Measurements from ENCODE around the gene CENPT. TPM values are rescaled to one million over a fixed set of nuclear protein-coding genes. Genes with fewer than 3 reads are reported as not detected.
"Not testable (repeated sequence)": the region's sequence is repeated elsewhere in the genome, so short reads cannot be mapped to it uniquely, and the experiment has no call there.

Gene CENPT
- total RNA-seq, 1 experiment from 2014 or later = 55.5 TPM

DNA sequence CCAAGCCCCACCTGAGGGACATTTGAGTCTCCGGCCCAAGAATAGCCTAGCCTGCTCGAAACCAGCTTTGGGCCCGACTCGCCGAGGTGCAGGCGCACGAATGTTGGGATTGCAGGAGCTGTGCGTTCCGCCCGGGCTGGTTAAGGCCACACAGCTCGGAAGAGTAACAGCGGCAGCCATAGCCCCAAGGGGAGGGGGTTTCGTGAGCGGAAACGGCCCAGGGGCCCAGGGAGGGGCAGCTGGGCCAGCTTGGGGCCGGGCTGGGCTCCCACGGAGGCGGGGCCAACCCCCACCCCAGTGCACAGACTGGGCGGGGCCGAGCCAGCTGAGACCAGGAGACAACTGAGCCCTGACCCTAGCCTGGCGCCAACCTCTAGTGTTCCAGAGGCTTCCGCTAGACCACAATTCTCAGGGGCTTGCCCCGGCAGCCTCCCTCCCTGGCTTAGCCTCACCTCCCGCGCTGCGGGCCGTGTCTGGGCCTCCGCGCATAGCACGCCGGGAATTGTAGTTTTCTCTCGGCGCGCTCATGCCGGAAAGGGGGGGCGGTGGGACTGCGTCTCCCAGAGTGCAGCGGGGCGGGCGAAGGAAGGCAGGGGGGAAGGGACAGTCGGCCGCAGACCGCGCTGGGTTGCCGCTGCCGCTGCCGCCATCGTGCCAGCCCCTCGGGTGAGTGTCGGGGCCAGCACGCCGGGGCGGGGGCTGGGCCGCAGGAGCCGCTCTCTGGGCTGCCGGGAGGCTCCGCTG, 1.0 kb downstream of the CENPT start, which contains the start of gene NUTF2:
TSS of gene NUTF2 (plus strand) at position 614 of the 744 bp plus-strand sequence. CDS start 18,198 bp downstream, outside the sequence.
- DNase-seq (ENCODE audit: low read depth) = peak; percentile 96

- DNase-seq (ENCODE audit: low read depth) = no peak
These were observed 1.5 kb downstream of the CENPT start for GRCh38 chr16:67846063-67846319.

GRCh38 chr16:67845291-67846062, 2.0 kb downstream of the CENPT start:
- DNase-seq (ENCODE audit: low read depth) = no peak

- no peak for DNase-seq (ENCODE audit: low read depth)
These were observed 3.0 kb downstream of the CENPT start for GRCh38 chr16:67844497-67844896.

- DNase-seq (ENCODE audit: low read depth) = no peak
These were observed 4.1 kb downstream of the CENPT start for GRCh38 chr16:67843343-67843765.

- peak; percentile 53 for DNase-seq (ENCODE audit: low read depth)
These were observed 4.8 kb downstream of the CENPT start for GRCh38 chr16:67842509-67843342.

DNA sequence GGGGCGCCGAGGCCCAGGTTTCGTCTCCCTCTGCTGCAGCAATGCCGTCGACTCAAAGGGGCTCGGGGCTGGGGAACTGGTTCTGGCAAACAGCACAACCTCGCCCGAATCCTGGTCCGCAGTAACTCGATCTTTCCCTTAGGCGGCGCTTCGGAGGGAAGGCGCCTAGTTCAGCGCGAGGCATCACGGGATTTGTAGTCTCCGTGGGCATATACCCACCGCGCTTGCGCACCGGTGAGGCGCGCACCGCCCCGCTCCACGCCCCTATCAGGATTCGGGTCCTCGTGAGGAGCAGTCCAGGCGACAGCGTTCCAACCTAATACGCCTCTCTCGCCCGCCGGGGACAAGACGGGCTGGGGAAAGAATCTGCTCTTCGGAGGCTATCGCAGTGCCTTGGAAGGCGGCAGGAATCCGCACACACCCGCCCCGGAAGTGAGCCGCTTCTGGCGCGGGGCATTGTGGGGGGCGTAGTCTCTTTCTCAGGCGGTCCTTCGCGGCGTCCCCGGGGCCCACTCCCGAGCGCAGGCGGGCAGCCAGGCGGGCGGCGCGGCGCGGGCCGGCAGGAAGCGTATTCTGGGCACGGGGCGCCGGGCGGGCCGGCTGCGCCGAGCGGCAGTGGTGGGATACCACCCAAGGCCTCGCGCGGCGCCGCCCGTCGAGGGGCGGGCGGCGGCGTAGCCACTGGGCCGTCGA, 5.5 kb downstream of the CENPT start, which contains the start of gene THAP11:
TSS of gene THAP11 (plus strand) at position 505 of the 693 bp plus-strand sequence. CDS start 235 bp downstream, outside the sequence.
- DNase-seq (ENCODE audit: low read depth) = peak; percentile 92

DNA sequence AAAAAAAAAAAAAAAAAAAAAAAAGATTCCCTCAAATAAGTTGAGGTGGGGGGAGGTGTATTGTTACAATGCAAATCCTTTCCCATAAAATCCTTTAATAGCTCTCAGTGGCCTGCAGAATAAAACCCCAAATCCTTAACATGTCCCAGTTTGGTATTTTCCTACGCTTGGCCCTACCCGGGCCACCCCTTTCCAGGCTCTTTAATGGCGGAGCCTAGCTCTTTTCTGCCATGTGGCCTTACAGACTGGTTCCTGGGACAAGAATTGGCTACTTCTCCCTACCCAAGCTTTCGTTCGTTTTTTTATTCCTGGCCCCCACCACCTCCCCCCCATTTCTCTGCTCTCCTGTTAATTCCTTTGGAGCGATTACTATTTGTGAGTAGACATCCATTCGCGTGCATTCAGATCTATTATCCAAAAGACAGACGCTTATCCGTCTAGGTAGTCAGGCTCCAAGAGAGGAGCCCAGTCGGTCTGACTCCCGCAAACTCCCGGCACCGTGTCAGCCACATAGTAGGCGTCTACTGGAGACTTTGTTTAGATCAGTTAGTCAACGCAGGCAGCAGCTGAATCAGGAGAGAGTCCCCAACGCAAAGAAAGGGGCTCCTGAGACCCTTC, 6.2 kb downstream of the CENPT start:
- no peak for DNase-seq (ENCODE audit: low read depth)

DNA sequence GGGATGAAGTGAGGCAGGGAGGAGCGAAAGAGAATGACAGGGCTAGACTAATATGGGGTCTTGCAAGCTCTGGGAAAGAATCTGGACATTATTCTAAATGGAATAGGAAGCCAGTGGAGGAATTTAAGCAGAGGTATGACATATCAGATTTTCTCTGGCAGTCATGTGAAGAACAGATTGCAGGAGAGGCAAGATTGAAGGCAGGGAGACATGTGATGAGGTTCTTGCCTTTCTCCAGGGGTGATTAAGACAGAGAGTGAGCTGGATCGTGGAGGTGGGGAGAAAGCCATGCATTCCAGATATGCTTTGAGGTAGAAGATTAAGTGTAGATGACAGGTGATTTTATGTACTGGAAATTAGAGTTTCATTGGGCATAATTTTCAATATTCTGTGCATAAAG, 9.7 kb downstream of the CENPT start:
- DNase-seq (ENCODE audit: low read depth) = no peak

GRCh38 chr16:67837190-67837589, 10.3 kb downstream of the CENPT start:
- not testable (repeated sequence) for DNase-seq (ENCODE audit: low read depth)

DNA sequence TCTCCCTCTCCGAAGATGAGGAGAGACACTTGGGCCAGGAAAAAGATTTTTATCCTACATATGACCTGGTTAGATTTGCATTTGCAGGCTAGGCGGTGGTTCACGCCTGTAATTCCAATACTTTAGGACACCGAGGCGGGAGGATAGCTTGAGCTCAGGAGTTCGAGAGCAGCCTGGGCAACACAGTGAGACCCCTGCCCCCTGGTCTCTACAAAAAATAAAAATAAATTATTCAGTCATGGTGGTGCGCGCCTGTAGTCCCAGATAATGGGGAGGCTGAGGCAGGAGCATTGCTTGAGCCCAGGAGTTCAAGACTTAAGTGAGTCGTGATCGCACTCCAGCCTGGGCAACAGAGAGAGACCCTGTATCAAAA, 13.3 kb downstream of the CENPT start:
- DNase-seq (ENCODE audit: low read depth) = no peak

- DNase-seq (ENCODE audit: low read depth) = peak; percentile 86
These were observed 13.9 kb downstream of the CENPT start for GRCh38 chr16:67833415-67834241.

DNA sequence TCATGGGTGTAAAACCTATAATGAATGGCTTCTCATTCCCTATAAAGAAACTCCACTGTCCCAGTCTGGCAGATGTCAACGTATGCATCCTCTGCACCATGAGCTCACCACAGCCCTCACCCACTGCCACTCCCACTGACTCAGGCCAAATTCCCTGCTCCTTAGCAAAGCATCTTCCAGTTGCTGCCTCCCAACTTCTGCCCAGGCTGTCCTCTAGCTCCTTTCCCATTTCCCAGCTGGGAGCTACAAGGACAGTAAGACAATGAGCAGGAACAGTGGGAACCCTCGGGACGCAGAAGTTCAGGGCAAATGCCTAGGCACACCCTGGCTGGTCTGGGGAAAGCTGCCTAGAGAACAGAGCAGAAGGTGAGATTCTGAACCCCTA, 14.5 kb downstream of the CENPT start:
- peak; percentile 73 for DNase-seq (ENCODE audit: low read depth)

DNA sequence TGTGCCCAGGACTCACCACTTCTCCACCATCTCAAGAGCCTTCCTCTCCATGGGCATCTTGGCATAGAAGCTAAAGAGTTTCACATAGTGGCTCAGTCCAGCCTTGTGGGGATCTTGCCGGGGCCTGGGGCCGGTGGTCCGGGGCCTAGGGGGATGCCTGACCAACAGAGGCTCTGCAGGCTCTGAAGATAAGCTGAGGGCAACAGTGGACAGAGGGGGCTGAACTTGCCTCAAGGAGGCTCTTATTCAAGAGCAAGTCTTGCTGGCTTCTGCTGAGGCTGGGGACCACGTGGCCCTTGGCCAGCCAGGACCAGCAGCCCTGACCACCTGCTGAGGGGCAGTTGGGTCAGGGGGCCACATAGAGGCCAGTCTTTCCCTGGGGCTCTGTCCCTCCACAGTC, 18.8 kb downstream of the CENPT start:
- DNase-seq (ENCODE audit: low read depth) = no peak

- DNase-seq (ENCODE audit: low read depth) = no peak
These were observed 21.6 kb downstream of the CENPT start for GRCh38 chr16:67825906-67826305.

DNA sequence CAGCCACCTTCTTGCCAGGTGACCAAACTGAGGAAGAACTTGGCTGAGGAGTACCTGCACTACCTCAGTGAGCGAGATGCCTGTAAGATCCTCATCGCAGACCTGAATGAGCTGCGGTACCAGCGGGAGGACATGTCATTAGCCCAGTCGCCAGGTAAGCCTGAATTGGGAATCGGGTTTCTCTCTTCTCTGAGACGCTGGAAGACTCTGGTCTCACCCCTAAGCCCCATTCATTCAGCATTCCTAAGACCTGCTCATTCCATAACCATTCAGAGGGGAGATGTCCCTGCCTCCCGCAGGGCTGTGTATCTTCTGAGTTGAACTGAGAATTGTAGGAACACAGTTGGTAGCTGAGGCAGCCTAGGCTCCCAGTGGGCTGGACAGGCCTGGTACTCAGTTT, 22.4 kb downstream of the CENPT start:
- no peak for DNase-seq (ENCODE audit: low read depth)

DNA sequence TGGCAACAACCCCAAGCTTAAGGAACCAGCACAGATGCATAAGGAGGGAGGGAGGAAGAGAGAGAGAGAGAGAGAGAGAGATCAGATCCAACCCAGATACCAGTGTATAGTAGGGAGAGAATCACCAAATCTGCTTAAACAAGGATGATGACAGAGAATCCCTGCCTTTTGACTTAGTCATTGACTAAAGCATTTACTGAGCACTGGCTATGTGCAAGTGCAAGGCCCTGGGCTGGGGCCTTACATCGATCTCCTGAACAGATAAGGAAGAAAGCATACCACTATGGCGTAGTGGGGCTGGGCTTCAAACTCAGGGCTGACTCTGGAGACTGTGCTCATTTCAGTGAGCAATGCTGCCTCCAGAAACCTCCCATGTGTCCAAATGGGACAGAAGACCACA, 25.0 kb downstream of the CENPT start:
- DNase-seq (ENCODE audit: low read depth) = no peak

DNA sequence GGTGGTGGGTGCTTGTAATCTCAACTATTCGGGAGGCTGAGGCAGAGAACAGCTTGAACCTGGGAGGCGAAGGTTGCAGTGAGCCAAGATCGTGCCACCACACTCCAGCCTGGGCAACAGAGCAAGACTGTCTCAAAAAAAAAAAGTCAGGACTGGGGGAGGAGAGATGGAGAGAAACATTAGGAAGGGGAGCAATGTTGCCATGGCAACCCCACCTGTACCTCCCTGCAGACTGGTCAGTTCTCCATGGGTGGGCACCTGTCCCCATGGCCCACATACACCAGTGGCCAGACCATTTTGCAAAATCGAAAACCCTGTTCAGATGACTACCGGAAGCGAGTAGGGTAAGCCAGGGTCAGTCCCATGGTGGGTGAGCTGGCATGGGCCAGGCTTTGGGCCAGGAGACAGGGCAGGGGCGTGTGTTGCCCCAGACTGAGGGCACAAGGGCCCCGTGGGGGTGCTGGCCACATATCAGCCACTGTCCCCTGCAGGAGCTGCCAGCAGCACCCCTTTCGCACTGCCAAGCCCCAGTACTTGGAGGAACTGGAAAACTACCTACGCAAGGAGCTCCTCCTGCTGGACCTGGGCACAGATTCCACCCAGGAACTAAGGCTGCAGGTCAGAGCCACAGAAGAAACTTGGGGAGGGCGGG, 26.8 kb downstream of the CENPT start:
- no peak for DNase-seq (ENCODE audit: low read depth)

- DNase-seq (ENCODE audit: low read depth) = no peak
These were observed 32.9 kb downstream of the CENPT start for GRCh38 chr16:67814567-67814966.

DNA sequence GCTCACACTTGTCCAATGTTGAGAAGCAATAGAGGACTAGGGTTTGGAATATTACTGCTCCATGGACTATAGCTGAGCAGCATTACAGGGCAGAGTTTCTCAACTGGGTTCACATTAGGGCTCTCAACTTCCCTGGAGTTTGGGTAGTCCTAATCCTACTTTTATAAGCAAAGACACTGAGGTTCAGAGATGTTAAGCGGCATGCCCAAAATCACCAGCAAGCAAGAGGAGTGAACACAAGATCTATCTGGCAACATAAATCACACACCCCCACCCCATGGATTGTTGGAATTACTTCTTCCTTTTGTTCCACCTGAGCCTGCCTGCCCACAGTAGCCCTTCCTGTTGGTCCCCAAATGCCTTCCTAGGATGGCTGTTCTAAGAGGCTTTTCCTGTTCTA, 35.6 kb downstream of the CENPT start:
- no peak for DNase-seq (ENCODE audit: low read depth)

All from LHCN-M2 (cell line).